GM23338 (cell line): ENCODE data around the gene SESN3.

Source experiments
- CREB1 ChIP-seq: fragments of 250-450 bp; sonication (Bioruptor Pico); IDR thresholded peaks from 2 replicates; pipeline ENCODE4 v1.5.0; 2020; ENCODE audit warnings: low read depth, mild to moderate bottlenecking, moderate library complexity
- EZH2 ChIP-seq: fragments of 200-600 bp; sonication (generic); IDR thresholded peaks from one replicate; pipeline ENCODE4 v1.8.0; 2017; ENCODE audit warnings: antibody characterized with exemption, mild to moderate bottlenecking, low read depth; ENCODE audit not compliant: unreplicated experiment
- EZH2phosphoT487 ChIP-seq: fragments of 200-600 bp; sonication (generic); IDR thresholded peaks from one replicate; pipeline ENCODE4 v1.8.1; 2018; ENCODE audit warnings: antibody characterized with exemption; ENCODE audit not compliant: unreplicated experiment
- JUNB ChIP-seq: IDR thresholded peaks from one replicate; pipeline ENCODE4 v1.6.1; 2016; ENCODE audit warnings: antibody characterized with exemption; ENCODE audit not compliant: unreplicated experiment
- NANOG ChIP-seq: IDR thresholded peaks from 2 replicates; pipeline ENCODE4 v1.6.1; 2016; ENCODE audit warnings: antibody characterized with exemption, borderline replicate concordance
- POLR2AphosphoS5 ChIP-seq: IDR thresholded peaks from 2 replicates; pipeline ENCODE4 v1.6.1; 2016; ENCODE audit warnings: antibody characterized with exemption, low read depth
- STAT1 ChIP-seq: IDR thresholded peaks from one replicate; pipeline ENCODE4 v1.6.1; 2016; ENCODE audit warnings: antibody characterized with exemption; ENCODE audit not compliant: unreplicated experiment
- ZNF114 ChIP-seq: fragments of 250-450 bp; sonication (Bioruptor Pico); IDR thresholded peaks from 2 replicates; pipeline ENCODE4 v1.5.0; 2020; ENCODE audit warnings: mild to moderate bottlenecking, moderate library complexity
- ZNF331 ChIP-seq: fragments of 250-450 bp; sonication (Bioruptor Pico); IDR thresholded peaks from 2 replicates; pipeline ENCODE4 v1.5.0; 2020; ENCODE audit warnings: low read depth, mild to moderate bottlenecking, moderate library complexity
- TF ChIP-seq, protein P1 (sequence below), 2 experiments: fragments of 200-600 bp in 1 of 2; sonication (generic) in 1 of 2; conservative IDR thresholded peaks; 2 replicates each; pipeline versions ENCODE4 v1.5.1 to v1.6.1; 2016 to 2017; ENCODE audit warnings: antibody characterized with exemption in 2 of 2, low read depth in 2 of 2, mild to moderate bottlenecking in 2 of 2, moderate library complexity in 1 of 2
- TF ChIP-seq, protein P2 (sequence below): IDR thresholded peaks from one replicate; pipeline ENCODE4 v1.6.1; 2018; ENCODE audit warnings: antibody characterized with exemption; ENCODE audit not compliant: unreplicated experiment
- TF ChIP-seq, protein P3 (sequence below): IDR thresholded peaks from 2 replicates; pipeline ENCODE4 v1.6.1; 2016; ENCODE audit warnings: antibody characterized with exemption
- TF ChIP-seq, protein P4 (sequence below): fragments of 250-450 bp; sonication (Bioruptor Pico); IDR thresholded peaks from 2 replicates; pipeline ENCODE4 v1.5.0; 2020; ENCODE audit warnings: mild to moderate bottlenecking, moderate library complexity

DNA sequence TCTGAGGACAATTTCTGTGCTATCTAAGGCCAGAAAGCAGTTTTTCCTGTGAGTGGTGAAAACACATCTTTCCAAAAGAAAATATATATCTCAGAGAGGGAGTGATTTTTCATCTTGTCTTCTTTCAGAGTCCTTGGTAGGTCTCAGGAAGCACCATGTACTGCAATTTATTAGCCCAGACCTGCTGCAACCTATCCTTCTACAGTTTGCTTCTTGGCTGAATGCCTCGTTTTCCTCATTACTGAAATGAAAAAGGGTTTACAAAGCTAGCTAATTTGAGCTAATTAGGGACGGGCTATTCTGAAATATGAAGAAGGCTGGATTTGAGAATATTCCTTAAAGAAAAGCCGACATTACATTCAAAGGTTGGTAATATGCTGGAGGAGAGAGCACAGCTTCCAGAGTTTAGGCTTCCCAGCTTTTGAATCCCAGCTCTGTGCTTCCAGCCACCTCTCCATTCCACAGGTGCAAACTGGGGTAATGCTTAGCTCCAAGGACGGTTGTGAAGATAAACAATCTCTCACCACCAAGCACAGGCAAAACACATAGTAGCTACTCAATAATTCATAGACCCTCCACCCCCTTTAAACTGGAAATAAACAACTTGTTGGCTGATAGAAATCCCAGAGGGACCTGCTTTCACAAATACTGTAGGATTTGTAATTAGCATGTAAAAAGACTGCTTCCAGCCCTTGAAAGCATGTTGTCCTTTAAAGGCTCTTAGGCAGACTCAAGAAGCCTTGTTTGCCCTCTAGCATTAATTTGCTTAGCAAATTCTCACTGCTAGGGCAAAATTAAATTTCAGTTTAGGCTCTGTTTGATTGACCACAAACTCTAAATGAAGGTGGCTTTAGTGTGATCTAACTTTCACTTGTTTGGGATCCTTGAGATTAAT, 24.5 kb upstream of the SESN3 start:
- no peak for TF ChIP-seq EZH2phosphoT487
- TF ChIP-seq, protein P1, sequence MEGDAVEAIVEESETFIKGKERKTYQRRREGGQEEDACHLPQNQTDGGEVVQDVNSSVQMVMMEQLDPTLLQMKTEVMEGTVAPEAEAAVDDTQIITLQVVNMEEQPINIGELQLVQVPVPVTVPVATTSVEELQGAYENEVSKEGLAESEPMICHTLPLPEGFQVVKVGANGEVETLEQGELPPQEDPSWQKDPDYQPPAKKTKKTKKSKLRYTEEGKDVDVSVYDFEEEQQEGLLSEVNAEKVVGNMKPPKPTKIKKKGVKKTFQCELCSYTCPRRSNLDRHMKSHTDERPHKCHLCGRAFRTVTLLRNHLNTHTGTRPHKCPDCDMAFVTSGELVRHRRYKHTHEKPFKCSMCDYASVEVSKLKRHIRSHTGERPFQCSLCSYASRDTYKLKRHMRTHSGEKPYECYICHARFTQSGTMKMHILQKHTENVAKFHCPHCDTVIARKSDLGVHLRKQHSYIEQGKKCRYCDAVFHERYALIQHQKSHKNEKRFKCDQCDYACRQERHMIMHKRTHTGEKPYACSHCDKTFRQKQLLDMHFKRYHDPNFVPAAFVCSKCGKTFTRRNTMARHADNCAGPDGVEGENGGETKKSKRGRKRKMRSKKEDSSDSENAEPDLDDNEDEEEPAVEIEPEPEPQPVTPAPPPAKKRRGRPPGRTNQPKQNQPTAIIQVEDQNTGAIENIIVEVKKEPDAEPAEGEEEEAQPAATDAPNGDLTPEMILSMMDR (conservative IDR thresholded peaks at IDR 0.05; ENCODE audit: low read depth in 2 of 2), result no peak
- TF ChIP-seq EZH2, result no peak
- no peak for TF ChIP-seq POLR2AphosphoS5
- TF ChIP-seq JUNB, result no peak
- TF ChIP-seq, protein P2, sequence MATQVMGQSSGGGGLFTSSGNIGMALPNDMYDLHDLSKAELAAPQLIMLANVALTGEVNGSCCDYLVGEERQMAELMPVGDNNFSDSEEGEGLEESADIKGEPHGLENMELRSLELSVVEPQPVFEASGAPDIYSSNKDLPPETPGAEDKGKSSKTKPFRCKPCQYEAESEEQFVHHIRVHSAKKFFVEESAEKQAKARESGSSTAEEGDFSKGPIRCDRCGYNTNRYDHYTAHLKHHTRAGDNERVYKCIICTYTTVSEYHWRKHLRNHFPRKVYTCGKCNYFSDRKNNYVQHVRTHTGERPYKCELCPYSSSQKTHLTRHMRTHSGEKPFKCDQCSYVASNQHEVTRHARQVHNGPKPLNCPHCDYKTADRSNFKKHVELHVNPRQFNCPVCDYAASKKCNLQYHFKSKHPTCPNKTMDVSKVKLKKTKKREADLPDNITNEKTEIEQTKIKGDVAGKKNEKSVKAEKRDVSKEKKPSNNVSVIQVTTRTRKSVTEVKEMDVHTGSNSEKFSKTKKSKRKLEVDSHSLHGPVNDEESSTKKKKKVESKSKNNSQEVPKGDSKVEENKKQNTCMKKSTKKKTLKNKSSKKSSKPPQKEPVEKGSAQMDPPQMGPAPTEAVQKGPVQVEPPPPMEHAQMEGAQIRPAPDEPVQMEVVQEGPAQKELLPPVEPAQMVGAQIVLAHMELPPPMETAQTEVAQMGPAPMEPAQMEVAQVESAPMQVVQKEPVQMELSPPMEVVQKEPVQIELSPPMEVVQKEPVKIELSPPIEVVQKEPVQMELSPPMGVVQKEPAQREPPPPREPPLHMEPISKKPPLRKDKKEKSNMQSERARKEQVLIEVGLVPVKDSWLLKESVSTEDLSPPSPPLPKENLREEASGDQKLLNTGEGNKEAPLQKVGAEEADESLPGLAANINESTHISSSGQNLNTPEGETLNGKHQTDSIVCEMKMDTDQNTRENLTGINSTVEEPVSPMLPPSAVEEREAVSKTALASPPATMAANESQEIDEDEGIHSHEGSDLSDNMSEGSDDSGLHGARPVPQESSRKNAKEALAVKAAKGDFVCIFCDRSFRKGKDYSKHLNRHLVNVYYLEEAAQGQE, result no peak
- TF ChIP-seq CREB1 (CRISPR knock-in tag), result no peak
- TF ChIP-seq ZNF114, result no peak
- TF ChIP-seq STAT1, result no peak
- no peak for TF ChIP-seq NANOG
- TF ChIP-seq, protein P3, sequence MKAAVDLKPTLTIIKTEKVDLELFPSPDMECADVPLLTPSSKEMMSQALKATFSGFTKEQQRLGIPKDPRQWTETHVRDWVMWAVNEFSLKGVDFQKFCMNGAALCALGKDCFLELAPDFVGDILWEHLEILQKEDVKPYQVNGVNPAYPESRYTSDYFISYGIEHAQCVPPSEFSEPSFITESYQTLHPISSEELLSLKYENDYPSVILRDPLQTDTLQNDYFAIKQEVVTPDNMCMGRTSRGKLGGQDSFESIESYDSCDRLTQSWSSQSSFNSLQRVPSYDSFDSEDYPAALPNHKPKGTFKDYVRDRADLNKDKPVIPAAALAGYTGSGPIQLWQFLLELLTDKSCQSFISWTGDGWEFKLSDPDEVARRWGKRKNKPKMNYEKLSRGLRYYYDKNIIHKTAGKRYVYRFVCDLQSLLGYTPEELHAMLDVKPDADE, result no peak
- no peak for TF ChIP-seq ZNF331 (CRISPR knock-in tag)
- TF ChIP-seq, protein P4, sequence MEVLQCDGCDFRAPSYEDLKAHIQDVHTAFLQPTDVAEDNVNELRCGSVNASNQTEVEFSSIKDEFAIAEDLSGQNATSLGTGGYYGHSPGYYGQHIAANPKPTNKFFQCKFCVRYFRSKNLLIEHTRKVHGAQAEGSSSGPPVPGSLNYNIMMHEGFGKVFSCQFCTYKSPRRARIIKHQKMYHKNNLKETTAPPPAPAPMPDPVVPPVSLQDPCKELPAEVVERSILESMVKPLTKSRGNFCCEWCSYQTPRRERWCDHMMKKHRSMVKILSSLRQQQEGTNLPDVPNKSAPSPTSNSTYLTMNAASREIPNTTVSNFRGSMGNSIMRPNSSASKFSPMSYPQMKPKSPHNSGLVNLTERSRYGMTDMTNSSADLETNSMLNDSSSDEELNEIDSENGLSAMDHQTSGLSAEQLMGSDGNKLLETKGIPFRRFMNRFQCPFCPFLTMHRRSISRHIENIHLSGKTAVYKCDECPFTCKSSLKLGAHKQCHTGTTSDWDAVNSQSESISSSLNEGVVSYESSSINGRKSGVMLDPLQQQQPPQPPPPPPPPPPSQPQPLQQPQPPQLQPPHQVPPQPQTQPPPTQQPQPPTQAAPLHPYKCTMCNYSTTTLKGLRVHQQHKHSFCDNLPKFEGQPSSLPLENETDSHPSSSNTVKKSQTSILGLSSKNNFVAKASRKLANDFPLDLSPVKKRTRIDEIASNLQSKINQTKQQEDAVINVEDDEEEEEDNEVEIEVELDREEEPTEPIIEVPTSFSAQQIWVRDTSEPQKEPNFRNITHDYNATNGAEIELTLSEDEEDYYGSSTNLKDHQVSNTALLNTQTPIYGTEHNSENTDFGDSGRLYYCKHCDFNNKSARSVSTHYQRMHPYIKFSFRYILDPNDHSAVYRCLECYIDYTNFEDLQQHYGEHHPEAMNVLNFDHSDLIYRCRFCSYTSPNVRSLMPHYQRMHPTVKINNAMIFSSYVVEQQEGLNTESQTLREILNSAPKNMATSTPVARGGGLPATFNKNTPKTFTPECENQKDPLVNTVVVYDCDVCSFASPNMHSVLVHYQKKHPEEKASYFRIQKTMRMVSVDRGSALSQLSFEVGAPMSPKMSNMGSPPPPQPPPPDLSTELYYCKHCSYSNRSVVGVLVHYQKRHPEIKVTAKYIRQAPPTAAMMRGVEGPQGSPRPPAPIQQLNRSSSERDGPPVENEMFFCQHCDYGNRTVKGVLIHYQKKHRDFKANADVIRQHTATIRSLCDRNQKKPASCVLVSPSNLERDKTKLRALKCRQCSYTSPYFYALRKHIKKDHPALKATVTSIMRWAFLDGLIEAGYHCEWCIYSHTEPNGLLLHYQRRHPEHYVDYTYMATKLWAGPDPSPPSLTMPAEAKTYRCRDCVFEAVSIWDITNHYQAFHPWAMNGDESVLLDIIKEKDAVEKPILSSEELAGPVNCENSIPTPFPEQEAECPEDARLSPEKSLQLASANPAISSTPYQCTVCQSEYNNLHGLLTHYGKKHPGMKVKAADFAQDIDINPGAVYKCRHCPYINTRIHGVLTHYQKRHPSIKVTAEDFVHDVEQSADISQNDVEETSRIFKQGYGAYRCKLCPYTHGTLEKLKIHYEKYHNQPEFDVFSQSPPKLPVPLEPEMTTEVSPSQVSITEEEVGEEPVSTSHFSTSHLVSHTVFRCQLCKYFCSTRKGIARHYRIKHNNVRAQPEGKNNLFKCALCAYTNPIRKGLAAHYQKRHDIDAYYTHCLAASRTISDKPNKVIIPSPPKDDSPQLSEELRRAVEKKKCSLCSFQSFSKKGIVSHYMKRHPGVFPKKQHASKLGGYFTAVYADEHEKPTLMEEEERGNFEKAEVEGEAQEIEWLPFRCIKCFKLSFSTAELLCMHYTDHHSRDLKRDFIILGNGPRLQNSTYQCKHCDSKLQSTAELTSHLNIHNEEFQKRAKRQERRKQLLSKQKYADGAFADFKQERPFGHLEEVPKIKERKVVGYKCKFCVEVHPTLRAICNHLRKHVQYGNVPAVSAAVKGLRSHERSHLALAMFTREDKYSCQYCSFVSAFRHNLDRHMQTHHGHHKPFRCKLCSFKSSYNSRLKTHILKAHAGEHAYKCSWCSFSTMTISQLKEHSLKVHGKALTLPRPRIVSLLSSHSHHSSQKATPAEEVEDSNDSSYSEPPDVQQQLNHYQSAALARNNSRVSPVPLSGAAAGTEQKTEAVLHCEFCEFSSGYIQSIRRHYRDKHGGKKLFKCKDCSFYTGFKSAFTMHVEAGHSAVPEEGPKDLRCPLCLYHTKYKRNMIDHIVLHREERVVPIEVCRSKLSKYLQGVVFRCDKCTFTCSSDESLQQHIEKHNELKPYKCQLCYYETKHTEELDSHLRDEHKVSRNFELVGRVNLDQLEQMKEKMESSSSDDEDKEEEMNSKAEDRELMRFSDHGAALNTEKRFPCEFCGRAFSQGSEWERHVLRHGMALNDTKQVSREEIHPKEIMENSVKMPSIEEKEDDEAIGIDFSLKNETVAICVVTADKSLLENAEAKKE (CRISPR knock-in tag), result peak; percentile 19; the same call in 1 of the 2 replicates
